ENCODE measurements around the gene TBC1D22A. TPM values are rescaled to one million over a fixed set of nuclear protein-coding genes. Genes with fewer than 3 reads are reported as not detected.

TBC1D22A gene
- total RNA-seq, 2 donors from 2014 or later = 52.4 to 108 TPM

DNA sequence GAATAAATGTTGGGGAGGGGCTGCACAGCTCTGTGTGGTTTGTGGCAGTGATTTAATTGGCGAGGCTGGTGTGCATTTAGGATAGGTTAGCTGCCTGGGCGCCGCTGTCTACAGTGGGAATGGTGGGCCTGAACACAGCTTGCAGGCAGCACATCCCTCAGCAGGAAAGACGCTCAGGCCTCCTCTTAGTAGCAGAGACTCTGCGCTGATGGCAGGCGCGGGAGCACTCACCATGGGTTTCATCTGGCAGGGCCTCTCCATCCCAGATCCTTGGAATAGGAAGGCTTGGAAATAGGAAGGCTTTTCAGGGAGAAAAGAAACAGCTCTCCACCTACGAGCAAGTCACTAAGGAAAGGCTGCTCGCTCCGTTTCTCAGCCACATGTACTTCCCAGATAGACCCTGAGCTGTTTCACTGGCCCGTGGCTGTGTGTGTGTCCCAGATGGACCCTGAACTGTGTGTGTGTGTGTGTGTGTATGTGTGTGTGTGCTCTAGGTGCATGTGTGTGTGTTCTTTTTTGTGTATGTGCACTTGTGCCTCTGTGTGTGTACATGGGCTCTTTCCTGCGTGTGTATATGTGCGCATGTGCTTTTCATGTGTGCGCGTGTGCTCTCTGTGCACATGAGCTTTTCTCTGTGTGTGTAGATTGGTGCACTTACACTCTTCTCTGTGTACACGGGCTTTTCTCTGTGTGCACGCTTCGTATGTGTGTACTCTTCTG, 144.0 kb downstream of the TBC1D22A start:
- H3K9me3 Mint-ChIP-seq = no peaks in the 10 kb centered on the region
- peaks cover 91% of the 10 kb centered on the region for H3K36me3 Mint-ChIP-seq (ENCODE audit: low read depth)
- no peak for ATAC-seq (replicated peaks)
- no peak overlapping the region for H3K4me3 Mint-ChIP-seq
- H3K27me3 Mint-ChIP-seq = no peaks in the 10 kb centered on the region
- H3K4me1 Mint-ChIP-seq = peaks cover 20% of the 10 kb centered on the region
- no peak overlapping the region for H3K27ac Mint-ChIP-seq

DNA sequence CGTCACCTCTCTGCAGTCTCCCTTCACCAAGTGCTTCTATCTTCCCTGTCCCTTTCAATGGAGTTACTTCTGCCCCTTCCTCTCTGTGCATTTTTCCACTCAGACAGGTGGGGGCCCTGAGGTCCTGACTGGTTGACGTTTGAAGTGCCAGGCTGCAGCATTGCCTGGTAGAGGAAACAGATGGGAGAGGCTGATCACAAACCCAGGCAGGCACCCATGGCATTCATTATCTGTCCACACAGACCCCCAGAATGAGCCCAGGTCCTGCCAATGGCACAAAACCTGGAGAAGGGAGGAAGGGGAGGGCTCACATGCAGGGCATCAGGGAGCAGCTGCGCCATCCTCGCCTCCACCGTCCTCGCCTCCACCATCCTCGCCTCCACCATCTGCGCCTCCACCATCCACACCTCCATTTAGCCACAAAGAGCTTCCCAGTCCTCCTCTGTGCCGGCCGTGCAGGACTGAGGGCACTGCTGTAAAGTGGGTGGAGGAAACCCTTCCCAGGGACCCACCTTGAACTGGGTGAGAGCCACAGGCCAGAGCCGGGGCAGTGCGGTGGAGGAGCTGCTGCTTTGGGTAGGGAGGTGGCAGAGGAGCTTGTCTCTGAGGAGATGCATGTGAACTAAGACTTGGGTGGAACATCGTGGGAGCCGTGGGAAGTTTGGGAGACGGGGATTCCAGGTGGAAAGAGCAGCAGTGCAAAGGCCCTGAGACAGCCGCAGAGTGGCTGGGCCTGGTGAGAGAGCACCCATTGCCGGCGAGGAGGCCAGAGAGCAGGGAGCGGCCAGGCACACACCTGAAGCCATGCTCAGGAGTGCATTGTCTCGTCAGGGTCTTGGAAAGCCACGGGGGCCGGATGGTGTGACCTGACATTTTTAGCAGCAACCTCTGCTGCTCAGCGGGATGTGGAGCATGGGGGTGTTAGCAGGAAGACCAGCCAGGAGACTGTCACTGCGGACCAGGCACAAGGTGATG, 145.1 kb downstream of the TBC1D22A start:
- Mint-ChIP-seq H3K4me3 (no peak overlapping the region), H3K27ac (no peak overlapping the region), H3K4me1 (peaks cover 20% of the 10 kb centered on the region), H3K9me3 (no peaks in the 10 kb centered on the region), H3K27me3 (no peaks in the 10 kb centered on the region), H3K36me3 (ENCODE audit: low read depth) (peaks cover 91% of the 10 kb centered on the region)
- ATAC-seq (replicated peaks) = no peak

DNA sequence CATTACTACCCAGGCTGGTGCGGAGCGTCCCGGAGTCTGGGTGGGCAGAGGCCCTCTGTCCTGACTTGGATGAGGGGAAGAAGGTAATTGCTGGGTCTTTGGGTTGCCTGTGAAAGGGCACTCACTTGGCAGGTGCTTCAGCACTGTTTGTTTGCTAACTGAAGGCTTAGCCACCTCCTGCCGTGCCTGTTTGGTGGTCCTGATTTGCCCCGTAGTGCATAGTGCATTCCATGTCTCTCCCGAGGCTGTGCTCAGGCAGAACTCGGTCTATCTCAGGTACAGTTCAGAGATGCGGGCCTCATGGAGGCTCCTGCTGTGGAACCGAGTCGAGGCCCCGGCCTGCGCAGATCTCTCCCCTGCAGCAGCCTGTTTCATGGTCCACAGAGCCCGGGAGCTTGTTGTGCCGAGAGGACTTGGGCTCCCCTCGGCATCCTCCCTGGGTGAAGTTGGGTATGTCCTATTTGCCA, 146.2 kb downstream of the TBC1D22A start:
- H3K4me3 Mint-ChIP-seq = no peak overlapping the region
- no peaks in the 10 kb centered on the region for H3K27me3 Mint-ChIP-seq
- H3K36me3 Mint-ChIP-seq (ENCODE audit: low read depth) = peaks cover 91% of the 10 kb centered on the region
- no peak for ATAC-seq (replicated peaks)
- no peaks in the 10 kb centered on the region for H3K9me3 Mint-ChIP-seq
- peaks cover 20% of the 10 kb centered on the region for H3K4me1 Mint-ChIP-seq
- no peak overlapping the region for H3K27ac Mint-ChIP-seq

DNA sequence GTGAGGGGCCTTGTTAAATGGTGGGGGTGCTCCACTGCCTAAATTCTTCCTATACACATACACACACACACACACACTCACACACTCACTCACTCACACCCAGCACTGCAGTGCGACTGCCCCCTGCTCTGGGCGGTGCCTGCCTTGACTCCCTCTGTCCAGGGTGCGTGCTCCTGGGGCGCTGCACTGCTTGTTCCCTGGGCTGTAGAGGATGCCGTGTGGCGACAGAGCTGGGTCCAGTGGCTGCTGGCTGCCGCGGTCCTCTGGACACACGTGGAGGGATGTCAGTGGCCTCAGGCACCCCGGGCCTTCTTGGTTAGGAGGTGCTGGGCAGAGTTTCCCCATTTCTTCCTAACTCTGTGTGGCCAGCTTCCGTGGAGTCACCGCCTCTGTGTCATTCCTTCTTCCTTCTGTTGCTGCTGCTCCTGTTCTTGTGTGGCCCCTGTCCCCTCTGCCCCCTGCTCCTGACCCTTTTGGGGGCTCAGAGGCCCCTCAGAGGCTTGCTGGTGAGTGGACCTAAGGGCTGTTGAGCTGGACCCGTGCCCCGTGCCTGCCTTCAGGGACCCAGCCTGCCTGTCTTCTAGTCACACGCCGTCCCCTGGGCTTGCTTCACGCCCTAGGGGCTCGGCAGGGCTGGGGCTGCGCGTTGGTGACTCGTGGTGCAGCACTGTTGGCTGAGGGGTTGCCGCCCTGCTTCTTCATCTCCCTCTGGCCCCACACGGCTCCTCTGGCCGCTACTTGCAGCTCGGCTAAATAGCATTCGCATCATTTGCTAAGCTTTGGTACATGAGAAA, 147.0 kb downstream of the TBC1D22A start:
- Mint-ChIP-seq H3K4me3 (no peak overlapping the region), H3K27me3 (no peaks in the 10 kb centered on the region), H3K36me3 (ENCODE audit: low read depth) (peaks cover 93% of the 10 kb centered on the region), H3K9me3 (no peaks in the 10 kb centered on the region), H3K27ac (peak overlapping the region; percentile 49), H3K4me1 (peaks cover 20% of the 10 kb centered on the region)
- ATAC-seq (replicated peaks) = no peak

DNA sequence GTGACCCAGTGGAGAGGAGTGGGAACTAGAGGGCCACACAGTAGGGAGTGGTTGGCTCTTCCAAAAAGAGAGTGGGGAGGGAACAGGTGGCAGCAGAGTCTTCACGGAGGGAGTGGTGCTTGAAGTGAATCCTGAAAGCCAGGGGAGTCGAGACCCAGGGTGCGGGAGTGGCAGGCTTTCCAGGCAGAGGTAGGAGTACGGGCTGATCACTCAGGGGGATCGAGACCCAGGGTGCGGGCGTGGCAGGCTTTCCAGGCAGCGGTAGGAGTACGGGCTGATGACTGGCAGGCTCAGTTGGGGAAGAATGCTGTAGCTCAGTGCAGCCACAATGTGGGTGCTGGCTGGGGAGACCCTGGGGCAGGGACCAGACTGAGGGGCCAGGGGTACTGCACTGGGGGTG, 148.2 kb downstream of the TBC1D22A start:
- Mint-ChIP-seq H3K27ac (peak overlapping the region; percentile 49), H3K4me1 (peaks cover 20% of the 10 kb centered on the region), H3K9me3 (no peaks in the 10 kb centered on the region), H3K4me3 (no peak overlapping the region), H3K27me3 (no peaks in the 10 kb centered on the region), H3K36me3 (ENCODE audit: low read depth) (peaks cover 98% of the 10 kb centered on the region)
- no peak for ATAC-seq (replicated peaks)

DNA sequence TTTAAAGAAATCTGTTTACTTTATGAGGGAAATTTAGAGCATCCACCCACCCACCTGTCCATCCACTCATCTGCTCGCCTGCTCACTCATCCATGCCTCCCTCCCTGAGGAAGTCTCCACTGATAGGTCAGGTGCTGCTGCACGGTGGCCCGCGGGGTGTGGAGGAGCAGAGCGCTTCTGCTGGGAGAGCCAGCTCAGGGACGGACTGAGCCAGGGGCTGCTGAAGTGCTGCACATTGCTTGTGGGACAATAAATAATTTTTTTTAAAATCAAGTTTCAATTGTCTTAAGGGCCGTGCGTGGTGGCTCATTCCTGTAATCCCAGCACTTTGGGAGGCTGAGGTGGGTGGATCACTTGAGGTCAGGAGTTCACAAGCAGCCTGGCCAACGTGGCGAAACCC, 148.9 kb downstream of the TBC1D22A start:
- Mint-ChIP-seq H3K4me3 (no peak overlapping the region), H3K36me3 (ENCODE audit: low read depth) (peaks cover 98% of the 10 kb centered on the region), H3K27me3 (no peaks in the 10 kb centered on the region), H3K9me3 (no peaks in the 10 kb centered on the region), H3K27ac (peak overlapping the region; percentile 49), H3K4me1 (peaks cover 26% of the 10 kb centered on the region)
- ATAC-seq (replicated peaks) = no peak

DNA sequence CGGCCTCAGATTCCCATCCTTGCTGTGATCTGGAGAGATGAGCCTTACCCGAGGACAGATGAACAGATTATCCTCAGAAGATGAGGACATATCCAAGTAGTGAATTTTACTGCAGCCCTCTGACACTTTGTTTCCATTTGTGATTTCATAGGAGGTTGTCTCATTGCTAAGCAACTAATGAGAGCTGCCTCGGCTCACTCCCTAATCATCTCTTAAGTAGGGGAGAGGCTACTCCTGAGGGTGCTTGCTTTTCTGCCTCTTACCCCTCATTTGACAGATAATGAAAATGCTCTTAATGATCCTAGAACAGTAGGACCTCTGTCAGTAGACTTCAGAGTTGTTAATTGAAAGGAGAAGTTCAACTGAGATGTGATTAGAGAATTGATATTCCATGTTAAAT, 150.9 kb downstream of the TBC1D22A start:
- H3K4me1 Mint-ChIP-seq = peaks cover 37% of the 10 kb centered on the region
- no peak overlapping the region for H3K4me3 Mint-ChIP-seq
- H3K9me3 Mint-ChIP-seq = no peaks in the 10 kb centered on the region
- peaks cover 100% of the 10 kb centered on the region for H3K36me3 Mint-ChIP-seq (ENCODE audit: low read depth)
- ATAC-seq (replicated peaks) = no peak
- no peaks in the 10 kb centered on the region for H3K27me3 Mint-ChIP-seq
- peak overlapping the region; percentile 19 for H3K27ac Mint-ChIP-seq

DNA sequence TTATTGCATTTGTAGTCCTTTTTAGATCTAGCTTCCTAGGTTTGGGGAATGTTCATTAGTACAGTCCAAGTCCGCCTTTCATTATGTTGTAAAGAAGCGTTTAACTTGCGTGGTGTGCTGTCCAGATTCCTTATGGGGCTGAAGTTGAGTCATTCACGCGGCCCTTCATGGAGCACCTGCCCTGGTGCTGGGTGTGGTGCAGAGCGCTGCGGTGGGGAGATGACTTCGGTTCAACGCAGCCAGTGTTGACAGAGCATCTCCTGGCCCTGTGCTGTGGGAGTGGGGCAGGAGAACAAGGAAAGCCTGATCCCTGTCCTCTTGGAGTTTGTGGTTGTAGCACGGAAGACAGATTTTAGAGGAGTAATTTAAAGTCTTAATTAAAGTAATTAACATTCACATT, 152.0 kb downstream of the TBC1D22A start:
- Mint-ChIP-seq H3K27me3 (no peaks in the 10 kb centered on the region), H3K27ac (no peak overlapping the region), H3K4me1 (peaks cover 37% of the 10 kb centered on the region), H3K9me3 (no peaks in the 10 kb centered on the region), H3K36me3 (ENCODE audit: low read depth) (peaks cover 100% of the 10 kb centered on the region), H3K4me3 (no peak overlapping the region)
- ATAC-seq (replicated peaks) = no peak

DNA sequence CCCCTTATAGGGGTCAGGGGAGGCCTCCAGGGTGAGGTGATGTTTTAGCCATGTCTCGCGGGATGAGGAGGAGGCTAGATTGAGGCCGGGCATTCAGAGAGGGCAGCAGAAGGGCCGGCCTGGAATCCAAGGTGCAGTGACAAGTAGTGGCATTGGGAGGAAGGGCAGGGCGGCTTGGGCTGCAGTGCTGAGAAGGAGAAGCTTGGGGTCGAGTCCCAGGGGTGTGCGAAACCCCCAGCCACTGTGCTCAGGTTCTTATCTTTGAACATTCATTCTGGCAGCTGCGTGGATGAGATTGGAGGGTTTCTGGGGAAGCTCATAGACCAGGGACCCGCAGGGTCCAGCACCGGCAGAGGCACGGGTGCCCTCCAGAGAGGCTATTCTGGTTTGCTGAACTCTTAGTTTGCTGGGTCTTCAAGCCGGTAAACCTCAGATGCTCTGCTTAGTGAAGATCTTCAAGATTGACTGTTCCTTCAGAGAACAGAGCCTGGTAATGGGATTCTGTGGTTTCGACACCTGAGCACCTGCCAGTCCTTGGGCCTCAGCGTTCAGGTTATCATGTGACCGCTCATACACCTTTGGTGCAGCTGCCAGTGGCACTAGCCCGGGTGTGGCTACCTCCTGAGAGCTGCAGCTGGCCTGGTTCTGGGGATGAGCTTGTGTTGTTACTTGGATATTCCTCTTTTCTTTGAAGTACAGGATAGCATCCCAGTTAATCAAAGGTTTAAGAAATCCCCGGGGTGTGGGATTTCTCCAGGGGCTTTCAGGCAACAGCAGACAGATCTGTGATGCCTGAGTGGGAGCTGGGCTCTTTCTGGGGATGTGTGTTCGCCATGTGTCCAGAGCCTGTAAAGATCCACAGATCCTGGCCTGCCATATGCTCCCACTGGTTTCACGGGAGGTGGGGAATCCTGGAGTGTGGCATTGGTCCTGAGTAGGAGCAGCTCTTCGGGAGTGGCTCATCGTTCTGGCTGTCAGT, 152.8 kb downstream of the TBC1D22A start:
- Mint-ChIP-seq H3K4me1 (peaks cover 30% of the 10 kb centered on the region), H3K9me3 (no peaks in the 10 kb centered on the region), H3K27me3 (no peaks in the 10 kb centered on the region), H3K36me3 (ENCODE audit: low read depth) (peaks cover 100% of the 10 kb centered on the region), H3K4me3 (no peak overlapping the region), H3K27ac (no peak overlapping the region)
- ATAC-seq (replicated peaks) = no peak

DNA sequence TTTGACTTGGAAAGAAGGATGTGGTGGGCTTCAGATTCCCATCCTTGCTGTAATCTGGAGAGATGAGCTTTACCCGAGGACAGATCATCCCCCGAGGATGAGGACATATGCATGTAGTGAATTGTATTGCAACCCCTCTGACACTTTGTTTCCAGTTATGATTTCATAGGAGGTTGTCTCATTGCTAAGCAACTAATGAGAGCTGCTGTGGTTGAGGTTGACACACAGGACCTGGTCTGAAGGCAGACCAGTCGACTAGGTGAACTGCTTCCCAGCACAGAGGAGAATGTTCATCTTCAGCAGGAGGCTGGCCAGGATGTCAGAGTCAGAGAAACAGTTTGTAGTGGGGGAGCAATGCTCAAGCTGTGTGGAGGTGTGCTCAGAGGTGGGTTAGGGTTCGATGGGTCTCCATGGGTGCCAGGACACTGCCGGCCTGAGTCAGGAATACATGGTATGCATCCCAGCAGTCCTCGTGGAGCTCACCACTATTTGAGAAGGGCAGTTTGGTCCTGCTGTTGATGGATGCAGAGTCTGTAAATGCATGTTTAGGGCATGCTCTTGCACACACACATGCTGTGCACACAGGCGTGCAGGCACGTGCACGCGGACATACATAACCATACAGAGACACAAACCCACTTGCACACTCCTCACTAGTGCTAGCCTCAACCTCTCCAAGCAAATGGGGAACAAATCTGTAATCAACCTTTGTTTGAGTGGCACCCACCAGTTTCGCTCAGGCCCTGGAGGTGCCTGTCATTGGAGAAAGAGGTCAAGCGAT, 153.7 kb downstream of the TBC1D22A start:
- H3K4me1 Mint-ChIP-seq = peaks cover 25% of the 10 kb centered on the region
- H3K36me3 Mint-ChIP-seq (ENCODE audit: low read depth) = peaks cover 96% of the 10 kb centered on the region
- H3K9me3 Mint-ChIP-seq = peaks cover under 1% of the 10 kb centered on the region
- no peaks in the 10 kb centered on the region for H3K27me3 Mint-ChIP-seq
- H3K27ac Mint-ChIP-seq = no peak overlapping the region
- H3K4me3 Mint-ChIP-seq = no peak overlapping the region
- ATAC-seq (replicated peaks) = peak; percentile 52

DNA sequence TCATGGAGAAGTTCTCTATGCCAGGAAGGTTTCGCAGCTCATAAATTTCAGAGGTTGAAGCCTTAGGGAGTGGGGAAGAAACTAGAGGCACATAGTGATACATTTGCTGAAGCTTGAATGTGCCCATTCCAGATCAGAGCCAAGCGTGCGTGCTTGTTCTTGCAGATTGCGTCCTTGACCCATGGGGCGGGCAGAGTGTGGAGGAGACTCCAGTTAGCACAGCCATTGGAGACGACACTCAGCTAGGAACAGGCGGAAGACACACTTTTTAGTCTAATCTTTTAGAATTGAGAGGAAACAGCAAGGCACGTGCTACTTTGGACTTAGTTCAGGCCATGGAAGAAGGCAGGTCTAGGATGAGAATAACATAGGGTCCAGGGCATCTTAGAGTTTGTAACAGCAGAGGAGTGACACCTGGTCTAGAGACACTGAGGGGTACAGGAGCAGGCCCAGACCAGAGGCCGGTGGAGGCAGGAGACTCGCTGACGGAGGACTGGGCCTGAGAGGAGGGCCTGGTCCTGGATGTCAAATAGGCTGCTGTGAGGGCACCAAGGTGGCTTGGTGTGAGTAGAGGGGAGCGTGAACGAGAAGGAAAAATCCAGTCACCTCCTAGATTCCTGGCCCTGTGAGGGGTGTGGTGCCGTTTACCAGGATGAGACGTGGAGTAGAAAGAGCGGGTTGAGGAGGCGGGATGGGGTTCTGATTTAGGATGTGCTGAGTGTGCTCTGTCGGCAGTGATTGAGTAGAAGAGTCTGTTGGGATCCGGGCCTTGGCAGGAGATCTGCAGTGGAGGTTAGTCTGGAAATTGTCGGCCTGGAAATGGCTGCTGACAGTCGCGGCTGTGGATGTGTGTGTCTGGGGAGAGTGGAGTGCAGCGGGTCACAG, 154.7 kb downstream of the TBC1D22A start:
- H3K36me3 Mint-ChIP-seq (ENCODE audit: low read depth) = peaks cover 96% of the 10 kb centered on the region
- H3K4me3 Mint-ChIP-seq = no peak overlapping the region
- H3K27ac Mint-ChIP-seq = peak overlapping the region; percentile 42
- H3K4me1 Mint-ChIP-seq = peaks cover 29% of the 10 kb centered on the region
- no peaks in the 10 kb centered on the region for H3K27me3 Mint-ChIP-seq
- ATAC-seq (replicated peaks) = no peak
- H3K9me3 Mint-ChIP-seq = peaks cover 3% of the 10 kb centered on the region

DNA sequence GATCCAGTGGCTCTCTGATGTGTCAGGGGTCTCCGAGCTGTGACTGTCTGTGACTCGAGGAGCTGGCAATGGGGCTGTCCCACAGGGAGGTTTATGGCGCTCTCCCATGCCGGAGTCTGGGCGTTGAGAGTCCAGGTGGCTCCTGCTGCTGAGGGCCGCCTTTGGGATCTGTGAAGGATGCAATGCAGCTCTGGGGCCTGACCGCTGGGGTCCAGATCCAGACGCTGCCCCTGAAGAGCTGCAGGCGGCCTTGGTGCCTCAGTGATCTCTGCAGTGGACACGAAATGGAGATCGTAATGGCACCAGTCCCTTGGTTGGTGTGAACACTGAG, 155.3 kb downstream of the TBC1D22A start:
- no peak for ATAC-seq (replicated peaks)
- Mint-ChIP-seq H3K4me3 (no peak overlapping the region), H3K27ac (peak overlapping the region; percentile 42), H3K36me3 (ENCODE audit: low read depth) (peaks cover 96% of the 10 kb centered on the region), H3K4me1 (peaks cover 29% of the 10 kb centered on the region), H3K9me3 (peaks cover 3% of the 10 kb centered on the region), H3K27me3 (no peaks in the 10 kb centered on the region)
